ENCODE results near the gene ARHGAP9.

ARHGAP9 gene
- long read RNA-seq, transcript ARHGAP9-204 (16 exons, 2,323 nt) = major isoform, 160 of 492 reads
- long read RNA-seq, partial matches to known transcripts = 104 of 492 reads
- long read RNA-seq, other reads (novel, unspliced or antisense) = 228 of 492 reads

DNA sequence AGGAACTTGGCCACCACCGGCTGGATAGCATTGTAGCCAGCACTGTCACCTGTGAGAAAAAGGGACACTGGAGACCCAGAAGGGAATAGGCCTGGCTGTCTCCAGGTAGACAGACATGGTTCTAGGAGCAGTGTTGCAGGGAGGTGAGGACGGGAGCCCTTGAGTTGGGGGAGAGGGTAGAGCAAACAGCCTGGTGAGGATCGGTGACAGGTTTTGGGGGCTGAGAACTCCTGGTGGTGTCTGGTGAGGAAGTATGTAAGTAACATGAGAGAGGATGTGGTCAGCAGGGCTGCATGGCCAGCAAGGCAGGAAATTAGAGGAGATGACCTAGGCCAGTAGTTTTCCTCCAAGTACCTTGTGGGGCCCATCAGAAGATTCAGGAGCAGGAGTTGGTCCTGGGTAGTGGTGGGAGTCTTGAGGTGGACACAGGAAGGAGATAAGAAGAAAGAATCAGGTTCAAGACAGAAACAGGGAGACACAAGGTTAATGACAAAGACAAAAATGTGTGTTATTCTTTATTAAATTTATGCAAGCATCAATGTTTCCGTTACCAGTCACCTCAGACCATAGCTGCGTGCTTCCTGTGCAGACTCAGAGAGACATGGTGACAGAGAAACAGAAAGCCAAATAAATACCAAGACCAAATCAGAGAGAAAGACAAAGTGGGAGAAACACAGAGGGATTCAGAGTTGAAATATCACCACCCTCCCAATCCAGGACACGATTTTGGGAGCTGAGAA lies at the start of gene ARHGAP9:
Gene ARHGAP9 (minus strand): TSS at position 491 of the 740 bp plus-strand sequence. CDS start 460 bp downstream, at position 31.
- H3K27me3 ChIP-seq (ENCODE audit: insufficient read depth, poor library complexity, severe bottlenecking) = no peaks in the 10 kb centered on the region
- H3K27ac ChIP-seq (replicated peaks) = peak within 1 kb of the TSS; percentile 90
- H3K4me3 ChIP-seq (replicated peaks; ENCODE audit: insufficient read depth, low read length) = no peak within 1 kb of the TSS
- TF ChIP-seq SPI1 (IDR thresholded peaks at IDR 0.05; ENCODE audit: borderline replicate concordance, low read depth) (peak; percentile 46; the same call in 1 of the 2 replicates), POLR2AphosphoS5 (IDR thresholded peaks at IDR 0.05; ENCODE audit: low read depth) (no peak)
- DNase-seq (ENCODE audit: low read depth in 1 of 2, low spot score in 1 of 2) = peak in 1 of 2 experiments; percentile 34

DNA sequence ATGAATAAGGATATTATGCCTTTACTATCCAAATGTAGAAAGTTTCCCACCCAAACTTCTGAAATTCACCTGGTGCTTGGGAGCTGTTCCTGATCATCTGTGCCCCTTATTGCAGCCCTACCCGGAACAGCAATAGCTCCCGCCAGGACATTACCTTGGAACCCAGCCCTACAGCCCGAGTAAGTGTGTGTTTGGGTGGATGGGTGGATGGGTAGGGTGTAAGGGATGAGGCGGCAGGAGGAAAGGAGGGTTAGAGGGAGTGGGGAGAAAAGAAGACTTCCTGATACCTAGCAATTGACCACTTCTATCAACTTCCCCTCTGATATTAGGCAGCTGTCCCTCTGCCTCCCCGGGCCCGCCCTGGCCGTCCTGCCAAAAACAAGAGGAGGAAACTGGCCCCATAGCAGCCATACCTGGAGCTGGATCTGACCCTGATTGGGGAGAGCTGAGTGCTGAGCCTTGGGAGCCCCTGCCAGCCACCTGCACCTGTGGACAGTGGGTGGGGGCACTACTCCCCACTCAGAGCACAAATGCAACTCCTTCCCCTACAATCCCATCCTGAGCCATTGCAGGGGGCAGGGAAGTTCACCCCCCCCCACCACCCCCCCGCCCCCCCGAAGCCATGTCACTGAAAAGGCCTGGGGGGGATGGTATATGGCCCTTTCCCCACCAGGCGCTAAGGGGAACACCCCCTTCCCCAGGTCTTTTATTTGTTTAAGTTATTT lies 49.3 kb upstream of the ARHGAP9 start:
- no peak for DNase-seq (ENCODE audit: low read depth in 1 of 2, low spot score in 1 of 2)
- no peaks in the 10 kb centered on the region for H3K27me3 ChIP-seq (ENCODE audit: insufficient read depth, poor library complexity, severe bottlenecking)
- no peak overlapping the region for H3K4me3 ChIP-seq (replicated peaks; ENCODE audit: insufficient read depth, low read length)
- H3K27ac ChIP-seq (replicated peaks) = no peak overlapping the region
- no peak for TF ChIP-seq CTCF (IDR thresholded peaks at IDR 0.05; ENCODE audit: insufficient read depth, low read length)
- TF ChIP-seq SPI1 (IDR thresholded peaks at IDR 0.05; ENCODE audit: borderline replicate concordance, low read depth) = no peak
- TF ChIP-seq GABPA (IDR thresholded peaks at IDR 0.05; ENCODE audit: low read depth) = no peak
- no peak for TF ChIP-seq POLR2AphosphoS5 (IDR thresholded peaks at IDR 0.05; ENCODE audit: low read depth)
- TF ChIP-seq, protein P1, sequence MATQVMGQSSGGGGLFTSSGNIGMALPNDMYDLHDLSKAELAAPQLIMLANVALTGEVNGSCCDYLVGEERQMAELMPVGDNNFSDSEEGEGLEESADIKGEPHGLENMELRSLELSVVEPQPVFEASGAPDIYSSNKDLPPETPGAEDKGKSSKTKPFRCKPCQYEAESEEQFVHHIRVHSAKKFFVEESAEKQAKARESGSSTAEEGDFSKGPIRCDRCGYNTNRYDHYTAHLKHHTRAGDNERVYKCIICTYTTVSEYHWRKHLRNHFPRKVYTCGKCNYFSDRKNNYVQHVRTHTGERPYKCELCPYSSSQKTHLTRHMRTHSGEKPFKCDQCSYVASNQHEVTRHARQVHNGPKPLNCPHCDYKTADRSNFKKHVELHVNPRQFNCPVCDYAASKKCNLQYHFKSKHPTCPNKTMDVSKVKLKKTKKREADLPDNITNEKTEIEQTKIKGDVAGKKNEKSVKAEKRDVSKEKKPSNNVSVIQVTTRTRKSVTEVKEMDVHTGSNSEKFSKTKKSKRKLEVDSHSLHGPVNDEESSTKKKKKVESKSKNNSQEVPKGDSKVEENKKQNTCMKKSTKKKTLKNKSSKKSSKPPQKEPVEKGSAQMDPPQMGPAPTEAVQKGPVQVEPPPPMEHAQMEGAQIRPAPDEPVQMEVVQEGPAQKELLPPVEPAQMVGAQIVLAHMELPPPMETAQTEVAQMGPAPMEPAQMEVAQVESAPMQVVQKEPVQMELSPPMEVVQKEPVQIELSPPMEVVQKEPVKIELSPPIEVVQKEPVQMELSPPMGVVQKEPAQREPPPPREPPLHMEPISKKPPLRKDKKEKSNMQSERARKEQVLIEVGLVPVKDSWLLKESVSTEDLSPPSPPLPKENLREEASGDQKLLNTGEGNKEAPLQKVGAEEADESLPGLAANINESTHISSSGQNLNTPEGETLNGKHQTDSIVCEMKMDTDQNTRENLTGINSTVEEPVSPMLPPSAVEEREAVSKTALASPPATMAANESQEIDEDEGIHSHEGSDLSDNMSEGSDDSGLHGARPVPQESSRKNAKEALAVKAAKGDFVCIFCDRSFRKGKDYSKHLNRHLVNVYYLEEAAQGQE (IDR thresholded peaks at IDR 0.05; ENCODE audit: insufficient replicate concordance, low read depth) = no peak

DNA sequence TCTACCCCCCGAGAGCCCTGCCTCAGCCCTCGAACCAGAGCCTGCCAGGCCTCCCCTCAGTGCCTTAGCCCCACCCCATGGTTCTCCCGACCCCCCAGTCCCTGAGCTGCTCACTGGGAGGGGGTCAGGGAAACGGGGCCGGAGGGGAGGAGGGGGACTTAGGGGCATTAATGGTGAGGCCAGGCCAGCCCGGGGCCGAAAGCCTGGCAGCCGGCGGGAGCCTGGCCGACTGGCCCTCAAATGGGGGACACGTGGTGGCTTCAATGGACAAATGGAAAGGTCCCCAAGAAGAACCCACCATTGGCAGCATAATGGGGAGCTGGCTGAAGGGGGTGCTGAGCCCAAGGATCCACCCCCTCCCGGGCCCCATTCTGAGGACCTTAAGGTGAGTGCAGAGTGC lies 48.5 kb upstream of the ARHGAP9 start:
- TF ChIP-seq CTCF (IDR thresholded peaks at IDR 0.05; ENCODE audit: insufficient read depth, low read length) = no peak
- TF ChIP-seq, protein P1 (IDR thresholded peaks at IDR 0.05; ENCODE audit: insufficient replicate concordance, low read depth) = no peak
- no peak for DNase-seq (ENCODE audit: low read depth in 1 of 2, low spot score in 1 of 2)
- no peak overlapping the region for H3K27ac ChIP-seq (replicated peaks)
- H3K4me3 ChIP-seq (replicated peaks; ENCODE audit: insufficient read depth, low read length) = no peak overlapping the region
- no peaks in the 10 kb centered on the region for H3K27me3 ChIP-seq (ENCODE audit: insufficient read depth, poor library complexity, severe bottlenecking)

DNA sequence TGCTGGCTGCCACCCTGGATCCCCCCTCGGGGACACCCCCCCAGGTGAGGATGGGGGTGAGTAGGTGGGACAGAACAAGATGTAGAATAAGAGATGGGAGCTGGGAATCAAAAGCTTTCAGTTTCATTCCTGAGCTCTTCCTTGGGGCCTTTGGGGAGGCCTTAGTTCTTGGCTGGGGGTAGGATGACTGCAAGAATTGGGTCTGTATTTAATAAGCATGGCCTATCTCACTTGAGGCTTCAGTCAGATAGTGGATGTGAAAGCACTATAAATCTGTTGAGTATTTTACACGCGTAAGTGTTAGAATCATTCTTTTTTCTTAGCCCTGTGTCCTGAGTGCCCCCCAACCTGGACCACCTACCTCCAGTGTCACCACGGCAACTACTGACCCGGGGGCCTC lies 47.5 kb upstream of the ARHGAP9 start:
- no peaks in the 10 kb centered on the region for H3K27me3 ChIP-seq (ENCODE audit: insufficient read depth, poor library complexity, severe bottlenecking)

More for the DNA sequence above, 47.5 kb upstream of the ARHGAP9 start:
- DNase-seq (ENCODE audit: low read depth in 1 of 2, low spot score in 1 of 2) = no peak
- no peak overlapping the region for H3K4me3 ChIP-seq (replicated peaks; ENCODE audit: insufficient read depth, low read length)
- H3K27ac ChIP-seq (replicated peaks) = no peak overlapping the region
- no peak for TF ChIP-seq CTCF (IDR thresholded peaks at IDR 0.05; ENCODE audit: insufficient read depth, low read length)
- TF ChIP-seq GABPA (IDR thresholded peaks at IDR 0.05; ENCODE audit: low read depth) = no peak
- TF ChIP-seq, protein P1 (IDR thresholded peaks at IDR 0.05; ENCODE audit: insufficient replicate concordance, low read depth) = no peak
- no peak for TF ChIP-seq POLR2AphosphoS5 (IDR thresholded peaks at IDR 0.05; ENCODE audit: low read depth)
